CD8-positive, alpha-beta memory T cell (primary cell): Measurements from ENCODE around the gene BFSP1. TPM values are rescaled to one million over a fixed set of nuclear protein-coding genes. Genes with fewer than 3 reads are reported as not detected.

Experiments used
- CTCF ChIA-PET: fragments of 350-600 bp; sonication (Branson Sonifier 250); formaldehyde crosslinking; loops from one replicate; lab custom pipeline; 2021; ENCODE audit warnings: antibody characterized with exemption; lab: Charles Lee
- POLR2A ChIA-PET: fragments of 350-600 bp; sonication (Branson Sonifier 250); formaldehyde crosslinking; loops from one replicate; lab custom pipeline; 2021; ENCODE audit warnings: antibody characterized with exemption; lab: Charles Lee
- DNase-seq, 5 donors: peaks; one replicate each; pipeline versions ENCODE4 v3.0.0 to v3.0.0-alpha.2; 2020 to 2022; ENCODE audit warnings: mixed read lengths in 1 of 5
- H3K27ac ChIP-seq: one replicate; pipeline ENCODE4 v1.7.0; 2013; ENCODE audit warnings: low read depth, mild to moderate bottlenecking, low read length, moderate library complexity
- H3K27me3 ChIP-seq: 2 replicates; pipeline ENCODE4 v1.7.0; 2013; ENCODE audit warnings: low read length, mild to moderate bottlenecking; ENCODE audit not compliant: insufficient read depth, poor library complexity, severe bottlenecking
- H3K36me3 ChIP-seq: 2 replicates; pipeline ENCODE4 v1.7.0; 2013; ENCODE audit warnings: mild to moderate bottlenecking, low read length, moderate library complexity; ENCODE audit not compliant: insufficient read depth
- H3K4me1 ChIP-seq: 2 replicates; pipeline ENCODE4 v1.7.0; 2013; ENCODE audit warnings: mild to moderate bottlenecking, low read length, moderate library complexity; ENCODE audit not compliant: insufficient read depth
- H3K4me3 ChIP-seq: 2 replicates; pipeline ENCODE4 v1.7.0; 2013; ENCODE audit warnings: mild to moderate bottlenecking, low read length
- H3K9me3 ChIP-seq: 2 replicates; pipeline ENCODE4 v1.7.0; 2013; ENCODE audit warnings: mild to moderate bottlenecking, low read length
- H3K27ac Mint-ChIP-seq, 8 donors: one replicate each; pipeline ENCODE4 v1.8.0; 2020 to 2021; ENCODE audit warnings: mixed read lengths in 8 of 8, mild to moderate bottlenecking in 6 of 8, inconsistent platforms in 3 of 8, moderate library complexity in 3 of 8
- H3K27me3 Mint-ChIP-seq, 2 donors: one replicate each; pipeline ENCODE4 v1.8.0; 2020 to 2021; ENCODE audit warnings: mixed read lengths in 2 of 2, mild to moderate bottlenecking in 1 of 2, moderate library complexity in 1 of 2
- H3K36me3 Mint-ChIP-seq, 3 donors: one replicate each; pipeline ENCODE4 v1.8.0; 2020 to 2021; ENCODE audit warnings: mixed read lengths in 3 of 3, inconsistent platforms in 1 of 3, mild to moderate bottlenecking in 1 of 3
- H3K4me1 Mint-ChIP-seq, 3 donors: one replicate each; pipeline ENCODE4 v1.8.0; 2020 to 2021; ENCODE audit warnings: mixed read lengths in 3 of 3, inconsistent platforms in 1 of 3, mild to moderate bottlenecking in 1 of 3
- H3K4me3 Mint-ChIP-seq, 7 donors: one replicate each; pipeline ENCODE4 v1.8.0; 2020 to 2021; ENCODE audit warnings: mixed read lengths in 7 of 7, mild to moderate bottlenecking in 6 of 7, moderate library complexity in 4 of 7, inconsistent platforms in 2 of 7
- H3K9me3 Mint-ChIP-seq, 5 donors: one replicate each; pipeline ENCODE4 v1.8.0; 2020 to 2022; ENCODE audit warnings: mixed read lengths in 5 of 5, mild to moderate bottlenecking in 3 of 5, moderate library complexity in 2 of 5, inconsistent platforms in 1 of 5
- polyA plus RNA-seq: library from polyadenylated mRNA; unstranded; fragments of 300-500 nt; fragmentation: Illumina TruSeq; gene quantifications from one replicate; pipeline ENCODE4 v1.2.3, GENCODE V29; 2021
- total RNA-seq, 2 experiments: library from RNA; stranded (reverse); gene quantifications; one replicate each; pipeline ENCODE4 v1.2.3, GENCODE V29; 2021

The BFSP1 gene
- total and polyA plus RNA-seq, 3 experiments from 2014 or later = 0.24 to 1.8 (median 0.26) TPM

DNA sequence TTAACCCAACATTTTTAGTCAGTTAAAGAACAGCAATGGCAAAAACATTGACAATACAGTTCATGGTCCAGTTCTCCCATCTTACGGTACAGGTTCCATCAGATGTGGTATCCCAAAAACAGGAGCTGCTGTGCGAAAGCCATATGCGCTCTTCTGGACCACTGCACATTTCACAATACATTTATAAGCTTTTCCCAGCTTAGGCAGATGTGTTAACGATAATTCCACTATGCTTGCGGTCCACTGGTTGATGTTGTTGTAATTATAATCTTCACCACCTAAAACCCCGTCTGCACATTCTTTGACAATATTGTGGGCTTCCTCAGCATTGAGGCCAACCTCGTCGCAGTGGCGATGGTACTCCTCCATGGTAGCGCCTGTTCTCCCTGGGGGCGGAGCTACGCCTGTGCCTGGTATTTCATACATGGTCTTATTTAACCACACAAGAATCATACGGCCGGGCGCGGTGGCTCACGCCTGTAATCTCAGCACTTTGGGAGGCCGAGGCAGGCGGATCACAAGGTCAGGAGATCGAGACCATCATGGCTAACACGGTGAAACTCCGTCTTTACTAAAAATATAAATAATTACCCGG, 52.0 kb downstream of the BFSP1 start:
- ChIA-PET CTCF (interaction anchor here (1.3 kb wide), 1 partner anchor 25 kb away, joined by 3 read pairs; no protein-coding TSS in a partner anchor), POLR2A (no interaction called here)

DNA sequence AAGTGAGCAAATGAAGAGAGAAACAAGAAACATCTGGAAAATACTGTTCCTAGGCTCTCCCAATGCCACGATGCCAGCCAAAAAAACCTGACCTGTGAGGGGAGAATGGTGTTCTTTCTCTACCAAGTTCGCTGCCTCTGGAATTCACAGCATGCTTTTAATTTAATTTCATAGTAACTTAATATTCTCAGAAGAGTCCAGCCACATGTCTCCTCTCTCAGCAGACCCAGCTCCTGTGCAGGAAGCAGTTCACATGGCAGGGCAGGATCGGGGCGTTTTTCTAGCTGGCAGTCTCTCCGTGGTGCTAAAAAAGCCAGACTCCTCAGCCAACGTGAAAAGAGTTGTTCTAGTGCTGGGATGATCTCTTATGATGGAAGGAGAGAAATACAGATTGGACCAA, 57.5 kb downstream of the BFSP1 start:
- Histone ChIP-seq H3K9me3 (no peaks in the 10 kb centered on the region), H3K4me3 (no peak overlapping the region), H3K27ac (no peak overlapping the region), H3K36me3 (no peaks in the 10 kb centered on the region), H3K4me1 (no peaks in the 10 kb centered on the region), H3K27me3 (no peaks in the 10 kb centered on the region)
- no peaks in the 10 kb centered on the region for H3K9me3 Mint-ChIP-seq
- no peak for DNase-seq
- no peak overlapping the region for H3K4me3 Mint-ChIP-seq
- no peaks in the 10 kb centered on the region for H3K4me1 Mint-ChIP-seq
- ChIA-PET POLR2A (no interaction called here), CTCF (no interaction called here)
- H3K27ac Mint-ChIP-seq = no peak overlapping the region
- H3K36me3 Mint-ChIP-seq = no peaks in the 10 kb centered on the region
- H3K27me3 Mint-ChIP-seq = peaks cover 6 to 12% of the 10 kb centered on the region in 2 donors

More for the DNA sequence above, 52.0 kb downstream of the BFSP1 start:
- Histone ChIP-seq H3K27me3 (no peaks in the 10 kb centered on the region), H3K36me3 (no peaks in the 10 kb centered on the region), H3K9me3 (no peaks in the 10 kb centered on the region), H3K4me3 (no peak overlapping the region), H3K4me1 (no peaks in the 10 kb centered on the region), H3K27ac (no peak overlapping the region)
- Mint-ChIP-seq H3K27me3 (peaks cover 14 to 25% of the 10 kb centered on the region in 2 donors), H3K9me3 (no peaks in the 10 kb centered on the region), H3K4me1 (no peaks in the 10 kb centered on the region), H3K27ac (no peak overlapping the region), H3K4me3 (no peak overlapping the region), H3K36me3 (no peaks in the 10 kb centered on the region)
- DNase-seq = no peak

- Mint-ChIP-seq H3K9me3 (no peaks in the 10 kb centered on the region), H3K4me3 (no peak overlapping the region), H3K27me3 (peaks cover 6 to 20% of the 10 kb centered on the region in 2 donors), H3K27ac (no peak overlapping the region), H3K4me1 (no peaks in the 10 kb centered on the region), H3K36me3 (no peaks in the 10 kb centered on the region)
- POLR2A ChIA-PET = no interaction called here
- no peak for DNase-seq
- no peak overlapping the region for H3K27ac ChIP-seq
- H3K27me3 ChIP-seq = no peaks in the 10 kb centered on the region
- H3K4me3 ChIP-seq = no peak overlapping the region
- CTCF ChIA-PET = no interaction called here
- no peaks in the 10 kb centered on the region for H3K4me1 ChIP-seq
- no peaks in the 10 kb centered on the region for H3K36me3 ChIP-seq
- no peaks in the 10 kb centered on the region for H3K9me3 ChIP-seq
These were observed 59.5 kb downstream of the BFSP1 start for GRCh38 chr20:17471606-17472187.

- Mint-ChIP-seq H3K4me3 (no peak overlapping the region), H3K9me3 (no peaks in the 10 kb centered on the region), H3K4me1 (no peaks in the 10 kb centered on the region), H3K27ac (peak overlapping the region in 1 of 8 donors; percentile 64), H3K27me3 (peaks cover 6 to 22% of the 10 kb centered on the region in 2 donors), H3K36me3 (no peaks in the 10 kb centered on the region)
- no peak for DNase-seq
- no peak overlapping the region for H3K4me3 ChIP-seq
- no peaks in the 10 kb centered on the region for H3K4me1 ChIP-seq
- CTCF ChIA-PET = no interaction called here
- H3K36me3 ChIP-seq = no peaks in the 10 kb centered on the region
- H3K9me3 ChIP-seq = no peaks in the 10 kb centered on the region
- POLR2A ChIA-PET = no interaction called here
- no peaks in the 10 kb centered on the region for H3K27me3 ChIP-seq
- no peak overlapping the region for H3K27ac ChIP-seq
These were observed 60.2 kb downstream of the BFSP1 start for GRCh38 chr20:17470973-17471372.

GRCh38 chr20:17470521-17470920, 60.7 kb downstream of the BFSP1 start:
- Mint-ChIP-seq H3K27ac (no peak overlapping the region), H3K4me1 (no peaks in the 10 kb centered on the region), H3K4me3 (no peak overlapping the region), H3K27me3 (peaks cover 6 to 22% of the 10 kb centered on the region in 2 donors), H3K9me3 (no peaks in the 10 kb centered on the region), H3K36me3 (no peaks in the 10 kb centered on the region)
- Histone ChIP-seq H3K27me3 (no peaks in the 10 kb centered on the region), H3K27ac (no peak overlapping the region), H3K36me3 (no peaks in the 10 kb centered on the region), H3K9me3 (no peaks in the 10 kb centered on the region), H3K4me3 (no peak overlapping the region), H3K4me1 (no peaks in the 10 kb centered on the region)
- DNase-seq = no peak
- POLR2A ChIA-PET = no interaction called here
- CTCF ChIA-PET = no interaction called here

DNA sequence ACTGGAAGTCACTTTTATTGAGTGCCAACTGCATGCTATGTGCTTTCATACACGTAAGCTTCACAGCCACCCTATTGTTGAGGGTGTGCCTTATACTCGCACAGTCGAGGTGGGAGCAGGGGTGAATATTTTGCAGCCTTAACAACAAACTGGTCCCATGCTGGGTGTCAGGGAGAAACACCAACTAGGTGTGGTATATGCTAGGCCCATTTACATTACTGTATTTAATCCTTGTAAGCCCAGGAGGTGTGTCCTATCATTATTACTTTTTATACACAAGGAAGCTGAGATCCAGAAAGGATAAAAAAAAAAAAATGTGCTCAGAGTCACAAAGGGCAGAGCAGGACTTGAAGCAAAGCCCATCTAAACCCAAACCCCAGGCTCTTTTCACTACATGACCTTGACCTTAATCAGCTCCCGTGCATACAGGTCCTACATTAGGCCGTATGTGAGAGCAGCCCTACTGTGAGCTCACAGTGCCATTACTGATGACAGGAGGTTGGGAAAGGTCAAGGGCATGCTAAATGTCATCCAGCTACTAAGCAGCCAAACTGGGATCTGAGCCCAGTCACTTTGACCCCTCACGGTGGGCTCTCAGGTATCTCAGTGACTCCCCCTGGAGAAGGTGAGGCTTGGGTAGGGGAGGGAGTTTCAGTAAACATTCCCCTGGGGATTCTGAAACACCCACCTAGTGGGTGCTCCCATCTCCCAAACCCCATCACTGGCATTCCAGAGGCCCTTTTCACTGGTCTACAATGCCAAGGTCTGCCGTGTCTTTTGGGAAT, 61.7 kb downstream of the BFSP1 start:
- H3K27me3 Mint-ChIP-seq = peaks cover 2 to 21% of the 10 kb centered on the region in 2 donors
- no peak overlapping the region for H3K27ac ChIP-seq
- H3K4me3 ChIP-seq = no peak overlapping the region
- H3K27ac Mint-ChIP-seq = no peak overlapping the region
- H3K9me3 Mint-ChIP-seq = no peaks in the 10 kb centered on the region
- H3K9me3 ChIP-seq = no peaks in the 10 kb centered on the region
- no peaks in the 10 kb centered on the region for H3K4me1 Mint-ChIP-seq
- H3K36me3 Mint-ChIP-seq = no peaks in the 10 kb centered on the region
- no peaks in the 10 kb centered on the region for H3K27me3 ChIP-seq
- no peaks in the 10 kb centered on the region for H3K36me3 ChIP-seq
- ChIA-PET CTCF (no interaction called here), POLR2A (no interaction called here)
- H3K4me1 ChIP-seq = no peaks in the 10 kb centered on the region
- no peak overlapping the region for H3K4me3 Mint-ChIP-seq
- DNase-seq = no peak

DNA sequence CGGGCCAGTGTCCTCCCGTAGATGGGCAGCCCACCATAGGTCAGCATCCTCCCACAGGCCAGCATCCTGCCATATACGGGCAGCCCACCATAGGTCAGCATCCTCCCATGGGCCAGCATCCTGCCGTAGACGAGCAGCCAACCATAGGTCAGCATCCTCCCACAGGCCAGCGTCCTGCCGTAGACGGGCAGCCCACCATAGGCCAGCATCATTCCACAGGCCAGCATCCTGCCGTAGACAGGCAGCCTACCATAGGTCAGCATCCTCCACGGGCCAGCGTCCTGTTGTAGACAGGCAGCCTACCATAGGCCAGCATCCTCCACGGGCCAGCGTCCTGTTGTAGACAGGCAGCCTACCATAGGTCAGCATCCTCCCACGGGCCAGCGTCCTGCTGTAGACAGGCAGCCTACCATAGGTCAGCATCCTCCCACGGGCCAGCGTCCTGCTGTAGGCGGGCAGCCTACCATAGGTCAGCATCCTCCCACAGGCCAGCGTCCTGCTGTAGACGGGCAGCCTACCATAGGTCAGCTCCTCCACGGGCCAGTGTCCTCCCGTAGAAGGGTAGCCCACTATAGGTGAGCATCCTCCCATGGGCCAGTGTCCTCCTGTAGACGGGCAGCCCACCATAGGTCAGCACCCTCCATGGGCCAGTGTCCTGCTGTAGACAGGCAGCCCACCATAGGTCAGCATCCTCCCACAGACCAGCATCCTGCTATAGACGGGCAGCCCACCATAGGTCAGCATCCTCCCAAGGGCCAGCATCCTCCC, 62.9 kb downstream of the BFSP1 start:
- ChIA-PET CTCF (interaction anchor here (0.9 kb wide), 1 partner anchor 9 kb away, joined by 3 read pairs; no protein-coding TSS in a partner anchor), POLR2A (no interaction called here)
- DNase-seq = no peak
- Mint-ChIP-seq H3K4me3 (no peak overlapping the region), H3K4me1 (no peaks in the 10 kb centered on the region), H3K27me3 (peaks cover 2 to 16% of the 10 kb centered on the region in 2 donors), H3K9me3 (no peaks in the 10 kb centered on the region), H3K27ac (no peak overlapping the region), H3K36me3 (no peaks in the 10 kb centered on the region)
- Histone ChIP-seq H3K9me3 (no peaks in the 10 kb centered on the region), H3K36me3 (no peaks in the 10 kb centered on the region), H3K4me3 (no peak overlapping the region), H3K27me3 (no peaks in the 10 kb centered on the region), H3K4me1 (no peaks in the 10 kb centered on the region), H3K27ac (no peak overlapping the region)
